ENCODE results near the gene CYP2B6.
"Not testable (repeated sequence)": the region's sequence is repeated elsewhere in the genome, so short reads cannot be mapped to it uniquely, and the experiment has no call there.

CYP2B6 gene

GRCh38 chr19:40990972-40991381 lies at the start of gene CYP2B6:
TSS of gene CYP2B6 (plus strand) at chr19:40991282. CDS start at chr19:40991306, 24 bp downstream.
- DNase-seq (ENCODE audit: low read depth in 2 of 3, low spot score in 2 of 3) = no peak

GRCh38 chr19:40941481-40942219 lies 49.4 kb upstream of the CYP2B6 start:
- DNase-seq (ENCODE audit: low read depth in 2 of 3, low spot score in 2 of 3) = no peak

GRCh38 chr19:40945645-40946044 lies 45.4 kb upstream of the CYP2B6 start:
- no peak for DNase-seq (ENCODE audit: low read depth in 2 of 3, low spot score in 2 of 3)

DNA sequence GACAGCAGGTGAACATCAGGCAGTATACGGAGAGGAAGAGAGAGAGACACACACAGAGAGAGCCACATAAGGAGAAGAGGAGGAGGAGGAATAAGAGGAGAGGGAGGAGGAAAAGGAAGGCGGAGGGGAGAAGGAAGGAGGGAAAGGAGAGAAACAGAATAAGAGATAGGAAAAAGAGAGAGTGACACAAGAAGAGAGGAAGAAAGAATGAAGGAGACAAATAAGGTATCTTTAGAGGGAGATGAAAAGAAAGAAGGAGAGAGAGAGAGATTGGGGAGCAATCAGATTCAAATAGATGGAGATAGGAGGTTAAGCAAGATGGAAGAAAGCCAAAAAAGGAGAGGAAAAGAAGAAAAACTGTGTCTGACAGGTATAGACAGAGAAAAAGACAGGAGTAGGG lies 44.0 kb upstream of the CYP2B6 start:
- no peak for DNase-seq (ENCODE audit: low read depth in 2 of 3, low spot score in 2 of 3)

DNA sequence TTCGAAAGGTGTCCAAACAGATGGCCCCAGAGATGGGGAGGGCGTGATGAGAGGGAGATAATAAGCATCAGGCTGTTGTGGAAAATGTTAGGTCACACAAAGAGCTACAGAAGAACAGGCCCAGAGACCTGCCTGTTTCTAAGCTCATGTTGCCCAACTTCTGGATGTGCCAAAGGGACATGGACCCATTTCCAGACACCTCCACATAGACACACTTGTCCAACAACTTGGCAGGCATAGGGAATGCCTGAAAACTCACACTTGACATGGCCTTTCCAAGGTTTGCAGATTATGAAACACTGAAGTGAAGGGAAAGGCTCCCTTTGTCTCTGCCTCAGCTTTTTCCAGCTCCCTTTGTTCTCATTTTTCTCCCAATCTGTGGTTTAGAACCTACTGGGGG lies 43.5 kb upstream of the CYP2B6 start:
- DNase-seq (ENCODE audit: low read depth in 2 of 3, low spot score in 2 of 3) = no peak

DNA sequence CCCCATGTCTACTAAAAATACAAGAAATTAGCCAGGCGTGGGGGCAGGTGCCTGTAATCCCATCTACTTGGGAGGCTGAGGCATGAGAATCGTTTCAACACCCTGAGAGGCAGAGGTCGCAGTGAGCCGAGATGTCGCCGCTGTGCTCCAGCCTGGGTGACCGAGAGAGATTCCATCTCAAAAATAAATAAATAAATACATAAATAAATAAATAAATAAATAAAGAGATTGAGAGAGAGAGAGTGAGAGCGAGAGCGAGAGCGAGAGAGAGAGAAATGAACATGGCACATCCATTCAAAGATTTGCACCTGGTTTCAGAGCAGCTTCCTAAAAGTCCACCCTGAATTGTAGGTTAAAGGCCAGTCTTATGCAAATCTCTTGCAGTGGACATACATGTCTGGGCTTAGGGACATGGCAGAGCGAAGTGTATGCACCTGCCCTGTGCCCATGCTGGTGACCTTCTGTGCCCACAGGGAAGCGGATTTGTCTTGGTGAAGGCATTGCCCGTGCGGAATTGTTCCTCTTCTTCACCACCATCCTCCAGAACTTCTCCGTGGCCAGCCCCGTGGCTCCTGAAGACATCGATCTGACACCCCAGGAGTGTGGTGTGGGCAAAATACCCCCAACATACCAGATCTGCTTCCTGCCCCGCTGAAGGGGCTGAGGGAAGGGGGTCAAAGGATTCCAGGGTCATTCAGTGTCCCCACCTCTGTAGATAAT lies 42.3 kb upstream of the CYP2B6 start:
- no peak for DNase-seq (ENCODE audit: low read depth in 2 of 3, low spot score in 2 of 3)

- no peak for DNase-seq (ENCODE audit: low read depth in 2 of 3, low spot score in 2 of 3)
Measured at GRCh38 chr19:40954573-40954972, 36.5 kb upstream of the CYP2B6 start.

- DNase-seq (ENCODE audit: low read depth in 2 of 3, low spot score in 2 of 3) = no peak
Measured at GRCh38 chr19:40959338-40959737, 31.7 kb upstream of the CYP2B6 start.

DNA sequence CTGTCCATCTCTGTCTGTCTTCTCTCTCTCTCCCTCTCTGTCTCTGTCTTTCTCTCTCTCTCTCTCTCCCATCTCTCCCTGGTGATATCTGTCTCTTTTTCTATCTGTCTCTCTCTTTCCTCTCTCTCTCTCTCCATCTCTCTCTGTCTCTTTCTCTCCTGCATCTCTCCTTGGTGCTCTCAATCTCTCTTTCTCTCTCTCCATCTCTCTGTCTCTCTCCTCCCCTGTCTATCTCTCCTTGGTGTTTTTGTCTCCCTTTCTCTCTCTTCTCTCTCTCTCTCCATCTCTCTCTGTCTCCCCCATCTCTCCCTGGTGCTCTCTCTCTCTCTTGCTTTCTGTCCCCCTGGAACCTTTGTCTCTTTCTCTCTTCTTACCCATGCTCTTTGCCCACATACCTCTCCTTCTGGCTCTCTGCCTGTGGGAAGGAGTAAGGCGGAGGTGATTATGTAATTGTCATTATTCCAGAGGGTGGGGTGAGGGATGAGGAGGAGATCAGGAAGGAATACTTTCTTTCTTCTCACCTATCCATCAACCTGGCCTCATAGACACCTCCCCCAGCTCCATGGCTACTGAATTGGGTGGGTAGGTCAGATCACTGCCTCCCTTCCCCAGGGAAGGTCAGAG lies 30.9 kb upstream of the CYP2B6 start:
- no peak for DNase-seq (ENCODE audit: low read depth in 2 of 3, low spot score in 2 of 3)

DNA sequence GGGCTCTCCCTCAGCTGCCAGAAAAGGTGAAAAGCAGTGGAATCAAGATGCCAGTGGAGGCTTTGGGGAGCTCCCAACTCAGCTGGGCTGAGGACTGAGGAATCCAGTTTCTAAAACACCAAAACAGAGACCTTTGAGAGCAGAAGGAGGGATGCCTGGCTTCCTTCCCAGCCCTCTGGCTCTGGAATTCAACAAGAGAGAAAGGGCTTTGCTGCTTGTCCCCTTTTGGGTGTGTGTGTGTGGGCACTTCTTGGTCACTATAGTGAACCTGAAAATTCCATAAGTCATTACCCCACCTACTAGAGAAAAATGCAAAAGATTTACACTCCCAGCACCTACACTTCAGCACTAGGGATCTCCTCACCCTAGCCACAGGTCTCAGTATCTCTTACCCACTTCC lies 30.3 kb upstream of the CYP2B6 start:
- no peak for DNase-seq (ENCODE audit: low read depth in 2 of 3, low spot score in 2 of 3)

- DNase-seq (ENCODE audit: low read depth in 2 of 3, low spot score in 2 of 3) = no peak
Measured at GRCh38 chr19:40962460-40962961, 28.6 kb upstream of the CYP2B6 start.

- DNase-seq (ENCODE audit: low read depth in 2 of 3, low spot score in 2 of 3) = not testable (repeated sequence)
Measured at GRCh38 chr19:40964361-40964760, 26.7 kb upstream of the CYP2B6 start.

DNA sequence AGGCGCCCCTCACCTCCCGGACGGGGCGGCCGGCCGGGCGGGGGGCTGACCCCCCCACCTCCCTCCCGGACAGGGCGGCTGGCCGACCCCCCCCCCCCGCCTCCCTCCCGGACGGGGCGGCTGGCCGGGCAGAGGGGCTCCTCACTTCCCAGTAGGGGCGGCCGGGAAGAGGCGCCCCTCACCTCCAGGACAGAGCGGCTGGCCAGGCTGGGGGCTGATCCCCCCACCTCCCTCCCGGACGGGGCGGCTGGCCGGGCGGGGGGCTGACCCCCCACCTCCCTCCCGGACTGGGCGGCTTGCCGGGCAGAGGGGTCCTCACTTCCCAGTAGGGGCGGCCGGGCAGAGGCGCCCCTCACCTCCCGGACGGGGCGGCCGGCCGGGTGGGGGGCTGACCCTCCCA lies 25.7 kb upstream of the CYP2B6 start:
- not testable (repeated sequence) for DNase-seq (ENCODE audit: low read depth in 2 of 3, low spot score in 2 of 3)

DNA sequence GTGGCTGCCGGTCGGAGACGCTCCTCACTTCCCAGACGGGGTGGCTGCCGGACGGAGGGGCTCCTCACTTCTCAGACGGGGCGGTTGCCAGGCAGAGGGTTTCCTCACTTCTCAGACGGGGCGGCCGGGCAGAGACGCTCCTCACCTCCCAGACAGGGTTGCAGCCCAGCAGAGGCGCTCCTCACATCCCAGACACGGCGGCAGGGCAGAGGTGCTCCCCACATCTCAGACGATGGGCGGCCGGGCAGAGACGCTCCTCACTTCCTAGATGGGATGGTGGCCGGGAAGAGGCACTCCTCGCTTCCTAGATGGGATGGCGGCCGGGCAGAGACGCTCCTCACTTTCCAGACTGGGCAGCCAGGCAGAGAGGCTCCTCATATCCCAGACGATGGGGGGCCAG lies 24.5 kb upstream of the CYP2B6 start:
- not testable (repeated sequence) for DNase-seq (ENCODE audit: low read depth in 2 of 3, low spot score in 2 of 3)

DNA sequence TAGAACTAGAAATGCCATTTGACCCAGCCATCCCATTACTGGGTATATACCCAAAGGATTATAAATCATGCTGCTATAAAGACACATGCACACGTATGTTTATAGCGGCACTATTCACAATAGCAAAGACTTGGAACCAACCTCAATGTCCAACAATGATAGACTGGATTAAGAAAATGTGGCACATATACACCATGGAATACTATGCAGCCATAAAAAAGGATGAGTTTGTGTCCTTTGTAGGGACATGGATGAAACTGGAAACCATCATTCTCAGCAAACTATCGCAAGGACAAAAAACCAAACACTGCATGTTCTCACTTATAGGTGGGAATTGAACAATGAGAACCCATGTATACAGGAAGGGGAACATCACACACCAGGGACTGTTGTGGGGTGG lies 23.0 kb upstream of the CYP2B6 start:
- not testable (repeated sequence) for DNase-seq (ENCODE audit: low read depth in 2 of 3, low spot score in 2 of 3)

GRCh38 chr19:40969721-40970120 lies 21.4 kb upstream of the CYP2B6 start:
- DNase-seq (ENCODE audit: low read depth in 2 of 3, low spot score in 2 of 3) = not testable (repeated sequence)

DNA sequence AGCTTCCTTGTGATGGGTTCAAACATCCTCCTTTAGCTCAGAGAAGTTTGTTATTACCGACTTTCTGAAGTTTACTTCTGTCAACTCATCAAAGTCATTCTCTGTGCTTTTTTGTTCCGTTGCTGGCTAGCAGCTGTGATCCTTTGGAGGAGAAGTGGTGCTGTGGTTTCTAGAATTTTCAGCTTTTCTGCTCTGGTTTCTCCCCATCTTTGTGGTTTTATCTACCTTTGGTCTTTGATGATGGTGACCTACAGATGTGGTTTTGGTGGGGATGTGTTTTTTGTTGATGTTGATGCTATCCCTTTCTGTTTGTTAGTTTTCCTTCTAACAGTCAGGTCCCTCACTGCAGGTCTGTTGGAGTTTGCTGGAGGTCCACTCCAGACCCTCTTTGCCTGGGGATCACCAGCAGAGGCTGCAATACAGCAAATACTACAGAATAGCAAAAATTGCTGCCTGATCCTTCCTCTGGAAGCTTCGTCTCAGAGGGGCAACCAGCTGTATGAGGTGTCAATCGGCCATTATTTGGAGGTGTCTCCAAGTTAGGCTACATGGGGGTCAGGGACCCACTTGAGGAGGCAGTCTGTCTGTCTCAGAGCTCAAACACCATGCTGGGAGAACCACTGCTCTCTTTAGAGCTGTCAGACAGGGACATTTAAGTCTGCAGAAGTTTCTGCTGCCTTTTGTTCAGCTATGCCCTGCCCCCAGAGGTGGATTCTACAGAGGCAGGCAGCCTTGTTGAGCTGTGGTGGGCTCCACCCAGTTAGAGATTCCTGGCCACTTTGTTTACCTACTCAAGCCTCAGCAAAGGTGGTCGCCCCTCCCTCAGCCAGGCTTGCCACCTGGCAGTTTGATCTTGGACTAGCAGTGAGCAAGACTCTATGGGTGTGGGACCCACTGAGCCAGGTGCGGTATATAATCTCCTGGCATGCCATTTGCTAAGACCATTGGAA lies 20.4 kb upstream of the CYP2B6 start:
- not testable (repeated sequence) for DNase-seq (ENCODE audit: low read depth in 2 of 3, low spot score in 2 of 3)

DNA sequence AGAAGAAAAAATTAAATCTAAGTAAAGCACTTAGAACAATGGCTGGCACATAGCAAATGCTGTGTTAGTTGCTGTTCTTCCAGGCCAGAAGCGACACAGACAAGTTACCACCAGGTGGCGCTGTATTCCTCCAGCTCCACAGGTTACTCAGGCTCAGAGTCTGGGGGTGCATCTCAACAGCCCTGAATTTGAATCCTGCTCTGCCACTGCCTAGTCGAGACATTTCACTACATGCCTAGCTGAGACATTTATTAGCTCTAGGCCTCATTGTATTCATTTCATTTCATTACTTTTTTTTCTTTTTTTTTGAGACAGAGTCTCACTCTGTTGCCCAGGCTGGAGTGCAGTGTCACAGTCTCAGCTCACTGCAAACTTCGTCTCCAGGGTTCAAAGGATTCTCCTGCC lies 16.4 kb upstream of the CYP2B6 start:
- DNase-seq (ENCODE audit: low read depth in 2 of 3, low spot score in 2 of 3) = peak; percentile 33 to 72 (median 39)

DNA sequence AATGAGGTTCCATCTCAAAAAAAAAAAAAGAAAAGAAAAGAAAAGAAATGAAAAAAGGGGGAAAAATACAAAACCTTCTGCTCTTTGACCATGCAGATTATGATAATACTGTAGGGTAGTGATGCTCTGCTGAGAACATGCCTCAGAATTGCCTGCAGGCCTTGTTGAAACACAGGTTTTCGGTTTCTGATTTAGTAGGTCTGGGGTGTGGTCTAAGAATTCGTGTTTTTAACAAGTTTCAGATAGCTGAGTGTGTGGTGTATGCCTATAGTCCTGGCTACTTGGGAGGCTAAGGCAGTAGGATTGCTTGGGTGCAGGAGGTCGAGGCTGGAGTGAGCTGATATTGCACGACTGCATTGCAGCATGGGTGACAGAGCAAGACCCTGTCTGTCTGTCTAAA lies 14.9 kb upstream of the CYP2B6 start:
- no peak for DNase-seq (ENCODE audit: low read depth in 2 of 3, low spot score in 2 of 3)

DNA sequence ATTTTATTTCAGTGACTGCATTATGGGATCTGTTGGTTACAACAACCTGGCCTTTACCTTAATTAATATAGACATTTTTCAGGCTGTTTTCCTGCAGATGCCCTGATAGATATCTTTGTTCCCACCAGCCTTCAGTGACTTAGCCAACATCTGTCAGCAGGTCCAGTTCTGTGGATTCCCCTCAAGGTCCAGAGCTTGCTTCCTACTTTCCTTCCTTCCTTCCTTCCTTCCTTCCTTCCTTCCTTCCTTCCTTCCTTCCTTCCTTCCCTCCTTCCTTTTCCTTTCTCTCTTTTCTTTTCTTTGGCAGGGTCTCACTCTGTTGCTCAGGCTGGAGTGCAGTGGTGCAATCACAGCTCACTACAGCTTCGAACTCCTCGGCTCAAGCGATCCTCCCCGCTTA lies 14.4 kb upstream of the CYP2B6 start:
- DNase-seq (ENCODE audit: low read depth in 2 of 3, low spot score in 2 of 3) = no peak

DNA sequence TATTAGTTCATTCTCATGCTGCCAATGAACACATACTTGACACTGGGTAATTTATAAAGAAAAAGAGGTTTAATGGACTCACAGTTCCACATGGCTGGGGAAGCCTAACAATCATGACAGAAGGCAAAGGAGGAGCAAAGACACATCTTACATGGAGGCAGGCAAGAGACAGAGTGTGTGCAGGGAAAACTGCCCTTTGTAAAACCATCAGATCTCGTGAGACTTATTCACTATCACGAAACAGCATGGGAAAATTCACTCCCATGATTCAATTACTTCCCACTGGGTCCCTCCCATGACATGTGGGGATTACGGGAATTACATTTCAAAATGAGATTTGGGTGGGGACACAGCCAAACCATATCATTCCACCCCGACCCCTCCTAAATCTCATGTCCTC lies 11.3 kb upstream of the CYP2B6 start:
- DNase-seq (ENCODE audit: low read depth in 2 of 3, low spot score in 2 of 3) = not testable (repeated sequence)

Measured in activated CD8-positive, alpha-beta memory T cell treated with anti-CD3 and anti-CD28 coated beads for 48 hours (primary cell).